BJ (cell line): ENCODE data around the gene CDK4. TPM values are rescaled to one million over a fixed set of nuclear protein-coding genes. Genes with fewer than 3 reads are reported as not detected.

Experiments used
- CTCF ChIA-PET: fragments of 350-600 bp; formaldehyde crosslinking; extraction: SDS; loops from one replicate; lab custom pipeline; 2021; ENCODE audit warnings: antibody characterized with exemption, inconsistent platforms; lab: Yijun Ruan, JAX
- POLR2A ChIA-PET: fragments of 300-600 bp; sonication (Branson Sonifier 250); formaldehyde crosslinking; extraction: SDS; loops from one replicate; lab custom pipeline; 2021; ENCODE audit warnings: antibody characterized with exemption; lab: Charles Lee
- DNase-seq: peaks from one replicate; pipeline ENCODE4 v3.0.0-alpha.2; 2011; ENCODE audit warnings: low read depth
- H3K27me3 ChIP-seq: 2 replicates; pipeline ENCODE4 v1.6.0; 2011; ENCODE audit warnings: low read length; ENCODE audit not compliant: control insufficient read depth, insufficient read depth
- H3K36me3 ChIP-seq: 2 replicates; pipeline ENCODE4 v1.5.1; 2011; ENCODE audit warnings: low read length; ENCODE audit not compliant: control insufficient read depth, insufficient read depth
- H3K4me3 ChIP-seq: 2 replicates; pipeline ENCODE4 v1.5.1; 2011; ENCODE audit warnings: low read depth, mild to moderate bottlenecking, control low read depth, low read length
- polyA plus RNA-seq: library from polyadenylated mRNA; depleted of rRNA; stranded (reverse); fragments of >200 nt; gene quantifications from 2 replicates; pipeline ENCODE4 v1.2.3, GENCODE V29; 2011
- TF ChIP-seq, protein P1 (sequence below): IDR thresholded peaks from 2 replicates; pipeline ENCODE4 v1.5.1; 2011; ENCODE audit warnings: low read depth, mild to moderate bottlenecking, control low read depth, inconsistent platforms, low read length, moderate library complexity; ENCODE audit not compliant: insufficient read depth

CDK4 gene
- polyA plus RNA-seq, 1 experiment, result 293 TPM

DNA sequence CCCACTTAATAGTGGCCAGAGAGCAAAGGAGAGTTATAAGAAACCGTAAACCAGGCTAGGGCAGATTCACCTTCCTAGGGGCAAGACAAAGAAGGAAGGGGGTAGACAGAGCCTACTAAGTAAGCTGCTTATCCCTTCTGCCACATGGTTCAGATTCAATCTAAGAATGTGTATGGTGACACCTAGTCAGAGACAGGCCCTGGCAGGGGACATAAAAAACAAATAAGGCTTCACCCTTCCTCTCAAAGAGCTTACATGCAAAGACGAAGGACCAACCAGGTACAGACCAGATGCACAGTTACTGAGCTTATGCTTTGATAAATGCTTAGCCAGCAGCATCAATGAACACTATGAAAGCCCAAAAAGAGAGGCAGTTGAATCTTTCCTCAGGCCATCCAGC lies 10.4 kb upstream of the CDK4 start:
- Histone ChIP-seq H3K36me3 (no peaks in the 10 kb centered on the region; the same call in 1 of the 2 replicates), H3K4me3 (no peak overlapping the region), H3K27me3 (peaks cover 8% of the 10 kb centered on the region; the same call in 1 of the 2 replicates)
- CTCF ChIA-PET, result interaction anchor here (0.6 to 1.0 kb wide), 2 partner anchors 37 to 143 kb away, joined by 3 read pairs; no protein-coding TSS in a partner anchor
- DNase-seq, result no peak
- POLR2A ChIA-PET, result no interaction called here
- TF ChIP-seq, protein P1, sequence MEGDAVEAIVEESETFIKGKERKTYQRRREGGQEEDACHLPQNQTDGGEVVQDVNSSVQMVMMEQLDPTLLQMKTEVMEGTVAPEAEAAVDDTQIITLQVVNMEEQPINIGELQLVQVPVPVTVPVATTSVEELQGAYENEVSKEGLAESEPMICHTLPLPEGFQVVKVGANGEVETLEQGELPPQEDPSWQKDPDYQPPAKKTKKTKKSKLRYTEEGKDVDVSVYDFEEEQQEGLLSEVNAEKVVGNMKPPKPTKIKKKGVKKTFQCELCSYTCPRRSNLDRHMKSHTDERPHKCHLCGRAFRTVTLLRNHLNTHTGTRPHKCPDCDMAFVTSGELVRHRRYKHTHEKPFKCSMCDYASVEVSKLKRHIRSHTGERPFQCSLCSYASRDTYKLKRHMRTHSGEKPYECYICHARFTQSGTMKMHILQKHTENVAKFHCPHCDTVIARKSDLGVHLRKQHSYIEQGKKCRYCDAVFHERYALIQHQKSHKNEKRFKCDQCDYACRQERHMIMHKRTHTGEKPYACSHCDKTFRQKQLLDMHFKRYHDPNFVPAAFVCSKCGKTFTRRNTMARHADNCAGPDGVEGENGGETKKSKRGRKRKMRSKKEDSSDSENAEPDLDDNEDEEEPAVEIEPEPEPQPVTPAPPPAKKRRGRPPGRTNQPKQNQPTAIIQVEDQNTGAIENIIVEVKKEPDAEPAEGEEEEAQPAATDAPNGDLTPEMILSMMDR, result no peak

DNA sequence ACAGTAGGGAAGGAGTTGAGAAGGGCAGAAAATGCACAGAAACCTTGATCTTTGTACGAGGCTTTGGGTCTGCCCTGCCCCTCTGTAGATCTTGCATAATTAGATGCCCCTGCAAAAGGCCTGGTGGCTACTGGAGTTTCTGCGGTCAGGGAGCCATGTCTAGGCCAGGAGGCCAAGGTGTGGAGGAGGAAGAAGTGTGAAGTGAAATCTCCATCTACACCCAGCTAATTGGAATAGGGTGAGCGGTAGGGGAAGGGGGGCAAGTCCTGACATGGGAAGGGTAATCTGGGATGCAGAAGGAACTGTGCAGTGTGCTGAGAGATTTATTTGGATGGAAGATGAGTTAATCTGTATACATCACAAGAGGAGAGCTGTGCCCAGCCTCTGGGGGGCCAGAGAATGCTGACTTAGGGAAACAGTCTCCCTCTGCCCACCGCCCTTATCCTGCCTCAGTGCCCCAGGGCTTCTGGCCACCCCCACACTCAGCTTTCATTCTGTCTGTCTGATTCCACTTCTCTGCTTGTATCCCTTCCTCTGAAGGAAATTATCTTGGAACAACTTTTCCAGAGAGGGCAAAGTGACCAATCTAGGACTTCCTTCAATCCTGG lies 9.4 kb upstream of the CDK4 start:
- no peak for DNase-seq
- POLR2A ChIA-PET, result no interaction called here
- Histone ChIP-seq H3K4me3 (no peak overlapping the region), H3K36me3 (no peaks in the 10 kb centered on the region; the same call in 1 of the 2 replicates), H3K27me3 (peaks cover 8% of the 10 kb centered on the region; the same call in 1 of the 2 replicates)
- TF ChIP-seq, protein P1, result no peak
- CTCF ChIA-PET, result interaction anchor here (0.6 kb wide), 1 partner anchor 144 kb away, joined by 3 read pairs; no protein-coding TSS in a partner anchor

DNA sequence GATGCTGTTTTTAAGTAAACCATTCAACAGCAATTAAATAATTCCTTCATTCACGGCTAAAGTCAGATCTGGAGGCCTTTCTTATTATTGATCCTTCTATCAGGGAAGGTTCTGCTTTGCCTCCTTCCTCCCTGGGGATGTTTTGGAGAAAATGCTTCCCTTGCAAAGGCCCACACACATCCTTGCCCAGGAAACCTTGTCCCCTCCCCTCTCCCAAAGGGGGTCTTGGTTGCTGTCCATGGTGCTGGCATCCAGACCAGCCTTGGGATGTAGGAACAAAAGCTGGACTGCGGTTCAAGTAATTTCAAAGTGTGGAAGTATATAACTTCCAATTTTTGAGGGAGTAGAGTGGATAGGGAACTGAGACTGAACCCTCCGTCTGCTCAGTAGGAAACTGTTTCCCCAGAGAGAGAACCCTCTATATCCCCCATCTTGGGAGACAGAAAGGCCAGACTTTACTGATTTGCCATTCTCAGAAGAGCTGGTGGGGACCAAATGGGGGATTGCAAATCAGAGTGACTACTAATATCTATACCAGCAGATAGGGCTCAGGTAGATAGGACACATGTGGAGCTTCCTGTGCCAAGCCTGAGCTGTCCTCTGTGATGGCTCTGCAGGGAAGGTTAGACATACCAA lies 8.4 kb upstream of the CDK4 start:
- Histone ChIP-seq H3K4me3 (no peak overlapping the region), H3K27me3 (peaks cover 10% of the 10 kb centered on the region), H3K36me3 (no peaks in the 10 kb centered on the region; the same call in 1 of the 2 replicates)
- TF ChIP-seq, protein P1, result no peak
- DNase-seq, result no peak
- ChIA-PET CTCF (interaction anchor here (0.8 to 1.8 kb wide), 6 partner anchors 9 to 148 kb away, joined by 3 to 4 read pairs (median 3); no protein-coding TSS in a partner anchor), POLR2A (no interaction called here)

DNA sequence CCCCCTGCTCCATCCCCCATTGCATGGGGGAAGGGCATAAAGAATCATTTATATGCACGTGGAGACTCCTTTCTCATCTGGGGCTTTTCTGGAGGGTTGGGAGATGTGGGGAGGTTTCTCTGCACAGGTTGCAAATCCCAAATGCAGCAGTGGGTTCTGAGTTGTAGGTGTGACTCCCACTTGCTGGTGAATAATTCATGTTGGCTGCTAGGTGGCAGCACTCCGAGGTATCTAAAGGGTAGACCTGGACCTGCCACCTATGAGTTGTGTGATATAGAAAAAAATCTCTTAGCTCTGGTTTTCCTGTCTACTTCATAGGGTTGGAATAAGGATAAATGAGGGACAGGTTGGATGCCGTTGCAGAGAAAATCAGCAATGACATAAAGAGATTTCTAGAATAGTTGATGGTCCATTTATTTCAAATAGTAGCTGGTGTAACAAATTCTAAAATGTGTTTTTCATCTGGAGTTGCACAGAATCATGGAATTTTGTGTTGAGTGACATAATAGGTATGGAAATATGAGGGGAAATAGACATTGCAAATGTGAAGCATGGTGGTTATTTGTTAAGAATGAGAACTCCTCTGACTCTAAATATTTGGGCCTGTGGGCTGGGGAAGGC lies 7.4 kb upstream of the CDK4 start:
- TF ChIP-seq, protein P1, result peak; percentile 53
- Histone ChIP-seq H3K27me3 (peaks cover 9% of the 10 kb centered on the region), H3K36me3 (no peaks in the 10 kb centered on the region; the same call in 1 of the 2 replicates), H3K4me3 (no peak overlapping the region)
- CTCF ChIA-PET, result interaction anchor here (1.0 to 1.8 kb wide), 7 partner anchors 9 to 149 kb away, joined by 3 to 5 read pairs (median 3); partner anchors contain the start of gene TSPAN31
- POLR2A ChIA-PET, result no interaction called here
- no peak for DNase-seq
